ENCODE measurements around the gene NIT1. TPM values are rescaled to one million over a fixed set of nuclear protein-coding genes. Genes with fewer than 3 reads are reported as not detected.
A peak's percentile ranks its signal among the peaks of the same experiment; 100 is the strongest.

NIT1 gene
- total RNA-seq, 1 experiment from 2014 or later = 39.6 TPM

DNA sequence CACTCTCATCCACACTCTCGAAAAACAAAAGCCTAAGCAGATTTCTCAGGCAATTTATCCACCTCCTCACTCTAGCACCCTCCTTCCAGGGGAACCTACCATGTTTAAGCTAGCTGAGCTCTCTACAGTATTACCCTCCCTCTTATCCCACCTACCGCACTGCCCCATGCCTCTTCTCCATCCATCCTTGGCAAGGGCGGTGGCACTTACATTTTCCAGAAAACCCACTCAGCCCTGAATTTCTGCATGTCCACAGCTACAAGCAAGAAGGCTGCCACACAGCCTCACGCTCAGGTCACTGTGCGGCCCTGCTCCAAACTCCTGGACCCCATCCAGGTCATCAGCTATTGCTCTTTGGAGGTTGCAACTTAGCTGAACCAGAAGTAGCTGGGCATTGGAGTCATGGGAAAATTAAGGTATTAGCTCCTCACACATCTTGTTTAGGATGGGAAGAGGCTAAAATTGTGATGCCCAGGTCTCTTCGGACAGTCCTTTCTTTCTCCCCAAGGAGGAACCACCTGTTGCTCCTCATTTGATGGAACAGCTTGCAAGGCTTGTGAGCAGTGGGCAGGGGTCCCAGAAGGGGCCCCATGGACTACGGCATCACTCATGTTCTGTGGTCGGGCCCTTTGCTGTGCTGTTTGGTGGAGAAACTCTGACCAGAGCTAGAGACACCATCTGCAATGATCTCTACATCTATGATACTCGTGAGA lies 18.7 kb upstream of the NIT1 start:
- TF ChIP-seq, protein P1, sequence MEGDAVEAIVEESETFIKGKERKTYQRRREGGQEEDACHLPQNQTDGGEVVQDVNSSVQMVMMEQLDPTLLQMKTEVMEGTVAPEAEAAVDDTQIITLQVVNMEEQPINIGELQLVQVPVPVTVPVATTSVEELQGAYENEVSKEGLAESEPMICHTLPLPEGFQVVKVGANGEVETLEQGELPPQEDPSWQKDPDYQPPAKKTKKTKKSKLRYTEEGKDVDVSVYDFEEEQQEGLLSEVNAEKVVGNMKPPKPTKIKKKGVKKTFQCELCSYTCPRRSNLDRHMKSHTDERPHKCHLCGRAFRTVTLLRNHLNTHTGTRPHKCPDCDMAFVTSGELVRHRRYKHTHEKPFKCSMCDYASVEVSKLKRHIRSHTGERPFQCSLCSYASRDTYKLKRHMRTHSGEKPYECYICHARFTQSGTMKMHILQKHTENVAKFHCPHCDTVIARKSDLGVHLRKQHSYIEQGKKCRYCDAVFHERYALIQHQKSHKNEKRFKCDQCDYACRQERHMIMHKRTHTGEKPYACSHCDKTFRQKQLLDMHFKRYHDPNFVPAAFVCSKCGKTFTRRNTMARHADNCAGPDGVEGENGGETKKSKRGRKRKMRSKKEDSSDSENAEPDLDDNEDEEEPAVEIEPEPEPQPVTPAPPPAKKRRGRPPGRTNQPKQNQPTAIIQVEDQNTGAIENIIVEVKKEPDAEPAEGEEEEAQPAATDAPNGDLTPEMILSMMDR (conservative IDR thresholded peaks at IDR 0.05) = no peak
- Histone ChIP-seq H3K79me2 (ENCODE audit: insufficient read depth, low read length) (no peaks in the 10 kb centered on the region), H3K9ac (ENCODE audit: extremely low read depth, insufficient read length, low read length) (no peak overlapping the region), H3K56ac (ENCODE audit: insufficient read length, low read depth, low read length) (no peak overlapping the region), H3K27me3 (ENCODE audit: insufficient read depth, low read length) (no peaks in the 10 kb centered on the region), H2BK120ac (ENCODE audit: low read depth, low read length, poor library complexity, severe bottlenecking) (no peak overlapping the region), H2BK5ac (ENCODE audit: insufficient read length, low read length) (no peak overlapping the region), H3K4me1 (ENCODE audit: insufficient read depth, low read length) (no peaks in the 10 kb centered on the region), H4K8ac (replicated peaks; ENCODE audit: insufficient read length, low read depth, low read length) (no peak overlapping the region), H3K4me2 (ENCODE audit: insufficient read depth, insufficient read length, low read length) (peak overlapping the region; percentile 87), H2AFZ (ENCODE audit: low read length) (no peak overlapping the region), H3T11ph (ENCODE audit: low read length) (no peak overlapping the region), H3K23me2 (ENCODE audit: insufficient read length, low read depth, low read length, poor library complexity, severe bottlenecking) (peaks cover 10% of the 10 kb centered on the region), H3K14ac (ENCODE audit: insufficient read depth, low read length) (no peak overlapping the region), H3K4ac (ENCODE audit: low read depth, low read length) (no peak overlapping the region), H2BK20ac (ENCODE audit: low read depth, low read length, poor library complexity, severe bottlenecking) (no peak overlapping the region), H2BK15ac (ENCODE audit: low read depth, low read length) (no peak overlapping the region), H3K18ac (ENCODE audit: insufficient read length, low read depth, low read length) (no peak overlapping the region), H4K20me1 (ENCODE audit: control insufficient read depth, insufficient read depth, insufficient read length) (no peaks in the 10 kb centered on the region), H4K91ac (ENCODE audit: insufficient read length, low read depth, low read length) (no peak overlapping the region), H3K9me3 (ENCODE audit: control insufficient read depth, low read depth, low read length) (no peaks in the 10 kb centered on the region), H3K23ac (ENCODE audit: insufficient read length, low read depth, low read length) (no peak overlapping the region), H4K5ac (ENCODE audit: insufficient read length, low read depth, low read length) (no peak overlapping the region), H3K27ac (ENCODE audit: insufficient read length, low read depth, low read length) (no peak overlapping the region), H2AK5ac (ENCODE audit: insufficient read length, low read length) (no peak overlapping the region), H3K79me1 (ENCODE audit: insufficient read depth, low read depth, low read length, poor library complexity, severe bottlenecking) (no peaks in the 10 kb centered on the region), H2BK12ac (ENCODE audit: insufficient read length, low read depth, low read length) (no peak overlapping the region)
- H3K4me1 Mint-ChIP-seq = peaks cover 8 to 9% of the 10 kb centered on the region in 2 experiments
- DNase-seq = no peak
- no peak overlapping the region for H3K27ac Mint-ChIP-seq
- no CpG with 5 or more reads among the region's 9 CpGs for whole genome bisulfite sequencing (ENCODE audit: extremely low coverage, insufficient read length, low lambda C conversion rate)
- no peaks in the 10 kb centered on the region; a peak in 1 of 5 replicates for H3K9me3 Mint-ChIP-seq
- H3K4me3 Mint-ChIP-seq = peak overlapping the region; percentile 78 to 86
- peaks cover 7 to 28% (median 23%) of the 10 kb centered on the region in 3 experiments for H3K36me3 Mint-ChIP-seq (ENCODE audit: insufficient read depth in 1 of 3, low read depth in 3 of 3)
- peaks cover 10% of the 10 kb centered on the region for H3K27me3 Mint-ChIP-seq (ENCODE audit: low read depth)
